H54 (cell line): ENCODE measurements around the gene CYP1A2.
"Not testable (repeated sequence)": the region's sequence is repeated elsewhere in the genome, so short reads cannot be mapped to it uniquely, and the experiment has no call there.

ENCODE experiments used
- DNase-seq: peaks from one replicate; pipeline ENCODE4 v3.0.0; 2011; ENCODE audit warnings: low spot score, mixed read lengths; ENCODE audit not compliant: insufficient read length
- FAIRE-seq: peaks from 3 replicates; lab custom pipeline; 2011; peaks lifted over from hg19 to GRCh38; lab: Jason Lieb, UNC
- POLR2A ChIP-seq: IDR thresholded peaks from 2 replicates; pipeline ENCODE4 v1.6.1; 2011; ENCODE audit warnings: low read depth, mild to moderate bottlenecking, low read length

The CYP1A2 gene

GRCh38 chr15:74785194-74786032, 36.8 kb downstream of the CYP1A2 start:
- FAIRE-seq: no peak
- DNase-seq: no peak
- no peak for TF ChIP-seq POLR2A

GRCh38 chr15:74786081-74786480, 37.4 kb downstream of the CYP1A2 start:
- FAIRE-seq, DNase-seq: not testable (repeated sequence)

GRCh38 chr15:74786551-74787165, 38.0 kb downstream of the CYP1A2 start:
- no peak for DNase-seq
- TF ChIP-seq POLR2A: no peak
- no peak for FAIRE-seq

GRCh38 chr15:74787251-74788041, 38.8 kb downstream of the CYP1A2 start:
- no peak for TF ChIP-seq POLR2A
- DNase-seq (peak; percentile 74), FAIRE-seq (no peak)

- DNase-seq: no peak
- TF ChIP-seq POLR2A: no peak
- no peak for FAIRE-seq
Measured at GRCh38 chr15:74788042-74788682, 39.5 kb downstream of the CYP1A2 start.

GRCh38 chr15:74788683-74789151, 40.1 kb downstream of the CYP1A2 start:
- DNase-seq (no peak), FAIRE-seq (no peak)
- no peak for TF ChIP-seq POLR2A

- DNase-seq: no peak
- FAIRE-seq: no peak
- TF ChIP-seq POLR2A: no peak
Measured at GRCh38 chr15:74789171-74789631, 40.6 kb downstream of the CYP1A2 start.

GRCh38 chr15:74789741-74790079, 41.1 kb downstream of the CYP1A2 start:
- DNase-seq (no peak), FAIRE-seq (no peak)
- no peak for TF ChIP-seq POLR2A

- peak; percentile 81 for DNase-seq
- no peak for FAIRE-seq
- TF ChIP-seq POLR2A: no peak
Measured at GRCh38 chr15:74790080-74790916, 41.7 kb downstream of the CYP1A2 start.

GRCh38 chr15:74791007-74791406, 42.4 kb downstream of the CYP1A2 start:
- no peak for TF ChIP-seq POLR2A
- FAIRE-seq (no peak), DNase-seq (no peak)

- FAIRE-seq: no peak
- DNase-seq: no peak
Measured at GRCh38 chr15:74791667-74792066, 43.0 kb downstream of the CYP1A2 start.

GRCh38 chr15:74792227-74793016, 43.8 kb downstream of the CYP1A2 start:
- DNase-seq (no peak), FAIRE-seq (no peak)
- no peak for TF ChIP-seq POLR2A

More at GRCh38 chr15:74791667-74792066, 43.0 kb downstream of the CYP1A2 start:
- TF ChIP-seq POLR2A: no peak
